ENCODE results near the gene LRFN3. TPM values are rescaled to one million over a fixed set of nuclear protein-coding genes. Genes with fewer than 3 reads are reported as not detected.

LRFN3 gene
- total RNA-seq, 1 donor from 2014 or later = 2.3 TPM

- H3K4me3 ChIP-seq = no peak overlapping the region
Observed at GRCh38 chr19:35992907-35993765, 57.0 kb downstream of the LRFN3 start.

GRCh38 chr19:35993923-35994598 is 57.9 kb downstream of the LRFN3 start:
- Mint-ChIP-seq H3K9me3 (no peaks in the 10 kb centered on the region), H3K4me1 (peaks cover 30% of the 10 kb centered on the region), H3K27ac (no peak overlapping the region), H3K27me3 (ENCODE audit: insufficient read depth, low read depth) (peaks cover 2% of the 10 kb centered on the region), H3K36me3 (peaks cover 3% of the 10 kb centered on the region), H3K4me3 (peak overlapping the region; percentile 43)
- Histone ChIP-seq H3K4me3 (no peak overlapping the region), H4K20me1 (ENCODE audit: low read depth) (peaks cover 12% of the 10 kb centered on the region), H3K36me3 (no peaks in the 10 kb centered on the region), H3K27ac (no peak overlapping the region), H3K79me2 (ENCODE audit: low read depth) (peaks cover 13% of the 10 kb centered on the region), H3K9ac (no peak overlapping the region), H3K4me1 (no peaks in the 10 kb centered on the region), H3F3A (ENCODE audit: low read depth) (peaks cover 14% of the 10 kb centered on the region), H2AFZ (replicated peaks) (no peak overlapping the region), H3K4me2 (no peak overlapping the region), H3K27me3 (peaks cover 6% of the 10 kb centered on the region), H3K9me3 (ENCODE audit: low read depth) (no peaks in the 10 kb centered on the region)
- DNase-seq (ENCODE audit: low spot score) = peak; percentile 38
- TF ChIP-seq CTCF (IDR thresholded peaks at IDR 0.05) (peak; percentile 16), EZH2 (IDR thresholded peaks at IDR 0.05) (no peak)

More at GRCh38 chr19:35992907-35993765, 57.0 kb downstream of the LRFN3 start:
- peaks cover 30% of the 10 kb centered on the region for H3K4me1 Mint-ChIP-seq
- Histone ChIP-seq H3K27me3 (peaks cover 14% of the 10 kb centered on the region), H3K4me2 (no peak overlapping the region), H3K9me3 (ENCODE audit: low read depth) (no peaks in the 10 kb centered on the region), H3K79me2 (ENCODE audit: low read depth) (peaks cover 13% of the 10 kb centered on the region), H3K4me1 (no peaks in the 10 kb centered on the region), H3F3A (ENCODE audit: low read depth) (peaks cover 14% of the 10 kb centered on the region), H4K20me1 (ENCODE audit: low read depth) (peaks cover 12% of the 10 kb centered on the region), H3K27ac (no peak overlapping the region), H2AFZ (replicated peaks) (no peak overlapping the region), H3K36me3 (no peaks in the 10 kb centered on the region), H3K9ac (no peak overlapping the region)
- no peak for DNase-seq (ENCODE audit: low spot score)
- peaks cover 3% of the 10 kb centered on the region for H3K9me3 Mint-ChIP-seq
- peaks cover 2% of the 10 kb centered on the region for H3K27me3 Mint-ChIP-seq (ENCODE audit: insufficient read depth, low read depth)
- H3K27ac Mint-ChIP-seq = peak overlapping the region; percentile 42
- TF ChIP-seq CTCF (IDR thresholded peaks at IDR 0.05) (no peak), EZH2 (IDR thresholded peaks at IDR 0.05) (no peak), EZH2phosphoT487 (IDR thresholded peaks at IDR 0.05) (no peak)
- H3K4me3 Mint-ChIP-seq = peak overlapping the region; percentile 21
- H3K36me3 Mint-ChIP-seq = peaks cover 3% of the 10 kb centered on the region

Small RNA genes lying within 50 kb of the gene (small RNA-seq; reads per million reads assigned to genes)
- not detected for gene AF038458.1

Other genes with a start within 250 kb of the LRFN3 start
- not detected in 2 replicates for gene ZBTB32, start 231.8 kb upstream of the LRFN3 start, total RNA-seq (ENCODE audit: low replicate concordance)
- 12.6 and 16.0 TPM in 2 replicates for gene KMT2B, start 218.4 kb upstream of the LRFN3 start, total RNA-seq (ENCODE audit: low replicate concordance)
- 5.0 and 9.2 TPM in 2 replicates for gene IGFLR1, start 193.9 kb upstream of the LRFN3 start, total RNA-seq (ENCODE audit: low replicate concordance)
- gene U2AF1L4, start 191.0 kb upstream of the LRFN3 start, total RNA-seq (ENCODE audit: low replicate concordance) = 17.2 and 27.9 TPM in 2 replicates
- 10.9 and 29.6 TPM in 2 replicates for gene PSENEN, start 190.7 kb upstream of the LRFN3 start, total RNA-seq (ENCODE audit: low replicate concordance)
- gene LIN37, start 187.8 kb upstream of the LRFN3 start, total RNA-seq (ENCODE audit: low replicate concordance) = 11.4 and 12.4 TPM in 2 replicates
- gene HSPB6, start 179.3 kb upstream of the LRFN3 start, total RNA-seq (ENCODE audit: low replicate concordance) = not detected in 2 replicates
- 7.1 and 13.4 TPM in 2 replicates for gene PROSER3, start 178.2 kb upstream of the LRFN3 start, total RNA-seq (ENCODE audit: low replicate concordance)
- gene ARHGAP33, start 160.8 kb upstream of the LRFN3 start, total RNA-seq (ENCODE audit: low replicate concordance) = 6.5 and 15.1 TPM in 2 replicates
- not detected in 2 replicates for gene PRODH2, start 123.5 kb upstream of the LRFN3 start, total RNA-seq (ENCODE audit: low replicate concordance)
- 0.40 and 0.62 TPM in 2 replicates for gene NPHS1, start 83.9 kb upstream of the LRFN3 start, total RNA-seq (ENCODE audit: low replicate concordance)
- gene KIRREL2, start 79.5 kb upstream of the LRFN3 start, total RNA-seq (ENCODE audit: low replicate concordance) = 2.4 and 5.5 TPM in 2 replicates
- 89.5 and 191 TPM in 2 replicates for gene APLP1, start 67.8 kb upstream of the LRFN3 start, total RNA-seq (ENCODE audit: low replicate concordance)
- 1.3 and 4.7 TPM in 2 replicates for gene NFKBID, start 35.8 kb upstream of the LRFN3 start, total RNA-seq (ENCODE audit: low replicate concordance)
- gene HCST, start 33.8 kb upstream of the LRFN3 start, total RNA-seq (ENCODE audit: low replicate concordance) = not detected in 2 replicates
- gene TYROBP, start 28.1 kb upstream of the LRFN3 start, total RNA-seq (ENCODE audit: low replicate concordance) = not detected in 2 replicates
- gene SDHAF1, start 58.8 kb downstream of the LRFN3 start, total RNA-seq (ENCODE audit: low replicate concordance) = 4.6 and 18.6 TPM in 2 replicates
- 2.3 and 10.9 TPM in 2 replicates for gene SYNE4, start 72.4 kb downstream of the LRFN3 start, total RNA-seq (ENCODE audit: low replicate concordance)
- gene ALKBH6, start 77.8 kb downstream of the LRFN3 start, total RNA-seq (ENCODE audit: low replicate concordance) = 16.3 and 22.5 TPM in 2 replicates
- gene CLIP3, start 96.5 kb downstream of the LRFN3 start, total RNA-seq (ENCODE audit: low replicate concordance) = 8.2 and 17.7 TPM in 2 replicates
- gene THAP8, start 117.9 kb downstream of the LRFN3 start, total RNA-seq (ENCODE audit: low replicate concordance) = 6.7 and 9.5 TPM in 2 replicates
- gene WDR62, start 118.5 kb downstream of the LRFN3 start, total RNA-seq (ENCODE audit: low replicate concordance) = 12.0 and 22.4 TPM in 2 replicates
- gene OVOL3, start 174.8 kb downstream of the LRFN3 start, total RNA-seq (ENCODE audit: low replicate concordance) = not detected in 2 replicates
- gene POLR2I, start 178.5 kb downstream of the LRFN3 start, total RNA-seq (ENCODE audit: low replicate concordance) = 44.0 and 67.1 TPM in 2 replicates
- 166 and 250 TPM in 2 replicates for gene TBCB, start 179.1 kb downstream of the LRFN3 start, total RNA-seq (ENCODE audit: low replicate concordance)
- gene CAPNS1, start 203.7 kb downstream of the LRFN3 start, total RNA-seq (ENCODE audit: low replicate concordance) = 146 and 258 TPM in 2 replicates
- not detected in 2 replicates for gene COX7A1, start 216.1 kb downstream of the LRFN3 start, total RNA-seq (ENCODE audit: low replicate concordance)

Measured in neural progenitor cell (in vitro differentiated cells).